HCT116 (cell line): ENCODE measurements around the gene CINP. TPM values are rescaled to one million over a fixed set of nuclear protein-coding genes. Genes with fewer than 3 reads are reported as not detected.

Experiments
- ATAC-seq: fragments of 200-7000 bp; cut with Tn5 transposase; 2 replicates; pipeline ENCODE4 v1.9.1; 2020; ENCODE audit warnings: mild to moderate bottlenecking, moderate library complexity
- BruUV-seq: library from RNA; stranded (reverse); fragments of 400-500 nt; replicated peaks from 2 replicates; lab custom pipeline; 2021; lab: Mats Ljungman, UMichigan
- CTCF ChIA-PET: fragments of 300-600 bp; sonication (Branson Sonifier 250); formaldehyde crosslinking; loops from one replicate; lab custom pipeline; 2021; ENCODE audit warnings: antibody characterized with exemption; lab: Charles Lee
- POLR2A ChIA-PET: fragments of 300-600, 350-600 bp; sonication (Branson Sonifier 250); formaldehyde crosslinking; loops from one replicate; lab custom pipeline; 2021; ENCODE audit warnings: antibody characterized with exemption; lab: Charles Lee
- RAD21 ChIA-PET, 2 experiments: fragments of 300-600 bp; sonication (Branson Sonifier 250); formaldehyde crosslinking; loops; one replicate each; lab custom pipeline; 2023; ENCODE audit warnings: low total read pairs in 2 of 2; ENCODE audit not compliant: uncharacterized antibody in 2 of 2, unreplicated experiment in 2 of 2, low non-redundant PET in 1 of 2; lab: Charles Lee
- DNase-seq: peaks from one replicate; pipeline ENCODE4 v3.0.0-alpha.2; 2010; ENCODE audit warnings: low read depth, low spot score
- H2AFZ ChIP-seq: fragments of 200-600 bp; shearing (Covaris generic), sonication (generic); 2 replicates; pipeline ENCODE4 v1.6.1; 2017; ENCODE audit warnings: low read depth, mixed run types, mixed read lengths, antibody characterized with exemption, low read length; ENCODE audit not compliant: poor library complexity, severe bottlenecking
- H3K27ac ChIP-seq: 2 replicates; pipeline ENCODE4 v1.5.1; 2012; ENCODE audit warnings: low read depth, low read length
- H3K27me3 ChIP-seq: fragments of 200-600 bp; sonication (generic); 2 replicates; pipeline ENCODE4 v1.6.1; 2016; ENCODE audit warnings: mixed run types, low read length, mixed read lengths; ENCODE audit not compliant: insufficient read depth
- H3K36me3 ChIP-seq, 2 experiments: fragments of 200-500 bp in 1 of 2; fragments of 200-600 bp in 1 of 2; sonication (Bioruptor generic) in 1 of 2; sonication (generic) in 1 of 2; 2 replicates each; pipeline versions ENCODE4 v1.5.1 to v1.6.1; 2014 to 2016; ENCODE audit warnings: low read length in 2 of 2, inconsistent platforms in 1 of 2, mixed read lengths in 1 of 2, mixed run types in 1 of 2; ENCODE audit not compliant: insufficient read depth in 2 of 2, control insufficient read depth in 1 of 2
- H3K4me1 ChIP-seq, 2 experiments: fragments of 200-600 bp in 1 of 2; sonication (generic) in 1 of 2; 2 replicates each; pipeline versions ENCODE4 v1.5.1 to v1.6.1; 2012 to 2017; ENCODE audit warnings: low read length in 2 of 2, inconsistent platforms in 1 of 2, mild to moderate bottlenecking in 1 of 2, mixed read lengths in 1 of 2, mixed run types in 1 of 2, moderate library complexity in 1 of 2; ENCODE audit not compliant: insufficient read depth in 2 of 2, control insufficient read depth in 1 of 2
- H3K4me2 ChIP-seq: fragments of 200-600 bp; sonication (generic); 2 replicates; pipeline ENCODE4 v1.6.1; 2017; ENCODE audit warnings: mixed run types, low read length, mixed read lengths
- H3K4me3 ChIP-seq, 2 experiments: fragments of 200-600 bp in 1 of 2; sonication (generic) in 1 of 2; replicated peaks in 1 of 2; 2 replicates each; pipeline ENCODE4 v1.5.1; 2011 to 2016; ENCODE audit warnings: low read length in 2 of 2, control low read depth in 1 of 2, low read depth in 1 of 2, mild to moderate bottlenecking in 1 of 2, mixed read lengths in 1 of 2, mixed run types in 1 of 2
- H3K79me2 ChIP-seq: fragments of 200-600 bp; sonication (generic); 2 replicates; pipeline ENCODE4 v1.6.1; 2017; ENCODE audit warnings: mild to moderate bottlenecking, mixed run types, low read length, moderate library complexity, mixed read lengths; ENCODE audit not compliant: insufficient read depth
- H3K9ac ChIP-seq: fragments of 200-600 bp; sonication (generic); 2 replicates; pipeline ENCODE4 v1.6.1; 2016; ENCODE audit warnings: low read length, mixed read lengths
- H3K9me2 ChIP-seq: fragments of 200-600 bp; sonication (generic), shearing (Covaris generic); 2 replicates; pipeline ENCODE4 v1.6.1; 2017; ENCODE audit warnings: mixed run types, mild to moderate bottlenecking, moderate library complexity; ENCODE audit not compliant: insufficient read depth
- H3K9me3 ChIP-seq, 2 experiments: fragments of 200-500 bp in 1 of 2; fragments of 200-600 bp in 1 of 2; sonication (Bioruptor generic) in 1 of 2; sonication (generic) in 1 of 2; 2 replicates each; pipeline ENCODE4 v1.6.1; 2014 to 2017; ENCODE audit warnings: low read length in 2 of 2, mixed read lengths in 2 of 2, inconsistent platforms in 1 of 2, low read depth in 1 of 2, mild to moderate bottlenecking in 1 of 2, mixed run types in 1 of 2, moderate library complexity in 1 of 2; ENCODE audit not compliant: control insufficient read depth in 1 of 2, insufficient read depth in 1 of 2
- H4K20me1 ChIP-seq: fragments of 200-600 bp; sonication (generic), shearing (Covaris generic); 2 replicates; pipeline ENCODE4 v1.6.1; 2017; ENCODE audit warnings: mixed run types, mild to moderate bottlenecking, moderate library complexity; ENCODE audit not compliant: insufficient read depth
- ATF3 ChIP-seq: IDR thresholded peaks from 2 replicates; pipeline ENCODE4 v1.6.1; 2012
- CBX3 ChIP-seq: IDR thresholded peaks from 2 replicates; pipeline ENCODE4 v1.6.1; 2012; ENCODE audit warnings: low read depth
- CEBPB ChIP-seq: IDR thresholded peaks from 2 replicates; pipeline ENCODE4 v1.6.1; 2012; ENCODE audit warnings: low read depth
- ELF1 ChIP-seq: IDR thresholded peaks from 2 replicates; pipeline ENCODE4 v1.6.1; 2012; ENCODE audit warnings: low read depth, borderline replicate concordance
- EZH2 ChIP-seq: fragments of 200-600 bp; sonication (generic); IDR thresholded peaks from 2 replicates; pipeline ENCODE4 v1.6.1; 2017; ENCODE audit warnings: antibody characterized with exemption, mixed run types
- EZH2phosphoT487 ChIP-seq: fragments of 200-600 bp; IDR thresholded peaks from 2 replicates; pipeline ENCODE4 v1.6.1; 2018; ENCODE audit warnings: antibody characterized with exemption, borderline replicate concordance
- FOSL1 ChIP-seq: IDR thresholded peaks from 2 replicates; pipeline ENCODE4 v1.6.1; 2012; ENCODE audit warnings: low read depth
- JUND ChIP-seq: IDR thresholded peaks from 2 replicates; pipeline ENCODE4 v1.6.1; 2012
- MAX ChIP-seq: IDR thresholded peaks from 2 replicates; pipeline ENCODE4 v1.6.1; 2012
- POLR2AphosphoS5 ChIP-seq: IDR thresholded peaks from 2 replicates; pipeline ENCODE4 v1.6.1; 2011; ENCODE audit warnings: mild to moderate bottlenecking, low read depth, low read length, moderate library complexity
- RAD21 ChIP-seq: IDR thresholded peaks from 2 replicates; pipeline ENCODE4 v1.6.1; 2012; ENCODE audit warnings: low read depth, mild to moderate bottlenecking
- SIN3A ChIP-seq: IDR thresholded peaks from 2 replicates; pipeline ENCODE4 v1.6.1; 2012; ENCODE audit warnings: low read depth
- SP1 ChIP-seq: IDR thresholded peaks from 2 replicates; pipeline ENCODE4 v1.6.1; 2012; ENCODE audit warnings: low read depth
- YY1 ChIP-seq: IDR thresholded peaks from 2 replicates; pipeline ENCODE4 v1.6.1; 2011; ENCODE audit warnings: low read length, low read depth, moderate library complexity, mild to moderate bottlenecking; ENCODE audit not compliant: insufficient replicate concordance; ENCODE audit errors: extremely low read depth
- ZBTB33 ChIP-seq: IDR thresholded peaks from 2 replicates; pipeline ENCODE4 v1.6.1; 2011; ENCODE audit warnings: mild to moderate bottlenecking, low read length, moderate library complexity; ENCODE audit not compliant: insufficient replicate concordance; ENCODE audit errors: extremely low read depth
- ZFX ChIP-seq: fragments of 450-650 bp; IDR thresholded peaks from 2 replicates; pipeline ENCODE4 v1.6.1; 2017
- intact Hi-C: fragments of 100-400 bp; cut with micrococcal nuclease; formaldehyde crosslinking; loops from 2 replicates; pipeline ENCODE4 v1.10.0; 2022
- total RNA-seq: library from RNA; stranded (reverse); gene quantifications from one replicate; pipeline ENCODE4 v1.2.1, GENCODE V29; 2021; ENCODE audit not compliant: unreplicated experiment
- TF ChIP-seq, protein P1 (sequence below), 3 experiments: fragments of 200-600 bp in 1 of 3; sonication (generic) in 1 of 3; IDR thresholded peaks in 2 of 3; conservative IDR thresholded peaks in 1 of 3; 2 replicates each; pipeline ENCODE4 v1.5.1; 2012 to 2017; ENCODE audit warnings: low read depth in 2 of 3, low read length in 2 of 3, antibody characterized with exemption in 1 of 3, borderline replicate concordance in 1 of 3, control low read depth in 1 of 3, mild to moderate bottlenecking in 1 of 3, mixed read lengths in 1 of 3, mixed run types in 1 of 3, moderate library complexity in 1 of 3; ENCODE audit not compliant: insufficient read depth in 1 of 3

The CINP gene
- total RNA-seq, 1 experiment from 2014 or later, result 49.1 TPM

- CTCF ChIA-PET, result no interaction called here
- intact Hi-C loops, result no loop called here
- DNase-seq, result no peak
- Histone ChIP-seq H3K27ac (no peak overlapping the region), H3K27me3 (no peaks in the 10 kb centered on the region), H3K36me3 (no peaks in the 10 kb centered on the region), H3K4me2 (no peak overlapping the region), H3K79me2 (no peaks in the 10 kb centered on the region), H3K9ac (no peak overlapping the region), H3K9me3 (no peaks in the 10 kb centered on the region), H3K4me3 (no peak overlapping the region), H2AFZ (no peak overlapping the region)
- RAD21 ChIA-PET, result no interaction called here
- POLR2A ChIA-PET, result no interaction called here
- BruUV-seq, result no TSS peak
- no peak for ATAC-seq
- TF ChIP-seq ATF3, result no peak
- TF ChIP-seq, protein P1, sequence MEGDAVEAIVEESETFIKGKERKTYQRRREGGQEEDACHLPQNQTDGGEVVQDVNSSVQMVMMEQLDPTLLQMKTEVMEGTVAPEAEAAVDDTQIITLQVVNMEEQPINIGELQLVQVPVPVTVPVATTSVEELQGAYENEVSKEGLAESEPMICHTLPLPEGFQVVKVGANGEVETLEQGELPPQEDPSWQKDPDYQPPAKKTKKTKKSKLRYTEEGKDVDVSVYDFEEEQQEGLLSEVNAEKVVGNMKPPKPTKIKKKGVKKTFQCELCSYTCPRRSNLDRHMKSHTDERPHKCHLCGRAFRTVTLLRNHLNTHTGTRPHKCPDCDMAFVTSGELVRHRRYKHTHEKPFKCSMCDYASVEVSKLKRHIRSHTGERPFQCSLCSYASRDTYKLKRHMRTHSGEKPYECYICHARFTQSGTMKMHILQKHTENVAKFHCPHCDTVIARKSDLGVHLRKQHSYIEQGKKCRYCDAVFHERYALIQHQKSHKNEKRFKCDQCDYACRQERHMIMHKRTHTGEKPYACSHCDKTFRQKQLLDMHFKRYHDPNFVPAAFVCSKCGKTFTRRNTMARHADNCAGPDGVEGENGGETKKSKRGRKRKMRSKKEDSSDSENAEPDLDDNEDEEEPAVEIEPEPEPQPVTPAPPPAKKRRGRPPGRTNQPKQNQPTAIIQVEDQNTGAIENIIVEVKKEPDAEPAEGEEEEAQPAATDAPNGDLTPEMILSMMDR (IDR thresholded peaks at IDR 0.05 in 2 of 3, conservative IDR thresholded peaks at IDR 0.05 in 1 of 3; ENCODE audit: borderline replicate concordance in 1 of 3, insufficient read depth in 1 of 3, low read depth in 2 of 3, low read length in 2 of 3), result no peak
- no peak for TF ChIP-seq FOSL1
- TF ChIP-seq RAD21, result no peak
- TF ChIP-seq ZFX, result no peak
- TF ChIP-seq ZBTB33, result no peak
- no peak for TF ChIP-seq YY1
- TF ChIP-seq ELF1, result no peak
- no peak for TF ChIP-seq CBX3
- TF ChIP-seq SP1, result no peak
- TF ChIP-seq JUND, result no peak
- no peak for TF ChIP-seq POLR2AphosphoS5
- no peak for TF ChIP-seq MAX
- no peak for TF ChIP-seq EZH2
- TF ChIP-seq SIN3A, result no peak
- TF ChIP-seq CEBPB, result no peak
- no peak for TF ChIP-seq EZH2phosphoT487
- TF ChIP-seq, all 23 proteins: peak for 0
- Histone ChIP-seq H3K4me1 (no peaks in the 10 kb centered on the region), H4K20me1 (no peaks in the 10 kb centered on the region), H3K9me2 (no peaks in the 10 kb centered on the region)
These were observed 29.8 kb upstream of the CINP start for GRCh38 chr14:102392506-102392905.
